Measurements from ENCODE around the gene NRCAM. TPM values are rescaled to one million over a fixed set of nuclear protein-coding genes. Genes with fewer than 3 reads are reported as not detected.

The NRCAM gene
- total RNA-seq, 1 donor from 2014 or later: 9.3 TPM

- Histone ChIP-seq H3K9ac (ENCODE audit: low read length) (no peak overlapping the region), H2AFZ (ENCODE audit: low read depth, low read length) (no peak overlapping the region), H3K4me3 (ENCODE audit: insufficient read depth, low read depth, low read length) (no peak overlapping the region), H3K36me3 (ENCODE audit: insufficient read depth, low read length) (no peaks in the 10 kb centered on the region), H3K9me3 (ENCODE audit: insufficient read depth, low read depth, low read length) (no peaks in the 10 kb centered on the region), H3K4me1 (ENCODE audit: insufficient read depth, low read length) (peaks cover 6% of the 10 kb centered on the region), H3K4me2 (ENCODE audit: low read length) (no peak overlapping the region), H3K27me3 (ENCODE audit: insufficient read depth, low read length) (no peaks in the 10 kb centered on the region), H4K20me1 (ENCODE audit: insufficient read depth, low read length) (no peaks in the 10 kb centered on the region), H3K27ac (ENCODE audit: low read depth, low read length) (no peak overlapping the region), H3K79me2 (ENCODE audit: insufficient read depth, low read length) (no peaks in the 10 kb centered on the region)
- TF ChIP-seq EZH2 (IDR thresholded peaks at IDR 0.05; ENCODE audit: insufficient read depth, low read length) (no peak), CTCF (IDR thresholded peaks at IDR 0.05; ENCODE audit: insufficient read depth, low read depth, low read length) (no peak)
- no peaks in the 10 kb centered on the region for H3K36me3 Mint-ChIP-seq (ENCODE audit: low read depth, unreplicated experiment)
- peaks cover 11% of the 10 kb centered on the region for H3K4me1 Mint-ChIP-seq (ENCODE audit: low read depth, unreplicated experiment)
- peaks cover 2% of the 10 kb centered on the region for H3K9me3 Mint-ChIP-seq (ENCODE audit: unreplicated experiment)
- DNase-seq (ENCODE audit: low read depth) (no peak), FAIRE-seq (no peak)
- no peak overlapping the region for H3K27ac Mint-ChIP-seq (ENCODE audit: unreplicated experiment)
- H3K4me3 Mint-ChIP-seq (ENCODE audit: unreplicated experiment): no peak overlapping the region
- H3K27me3 Mint-ChIP-seq (ENCODE audit: low read depth, unreplicated experiment): no peaks in the 10 kb centered on the region
These were observed 173.7 kb downstream of the NRCAM start for GRCh38 chr7:108282427-108282996.

- H3K36me3 ChIP-seq (ENCODE audit: insufficient read depth, low read length): no peaks in the 10 kb centered on the region
- no peaks in the 10 kb centered on the region for H3K79me2 ChIP-seq (ENCODE audit: insufficient read depth, low read length)
- H3K27ac ChIP-seq (ENCODE audit: low read depth, low read length): no peak overlapping the region
- Mint-ChIP-seq H3K36me3 (ENCODE audit: low read depth, unreplicated experiment) (no peaks in the 10 kb centered on the region), H3K4me3 (ENCODE audit: unreplicated experiment) (no peak overlapping the region), H3K27ac (ENCODE audit: unreplicated experiment) (no peak overlapping the region), H3K4me1 (ENCODE audit: low read depth, unreplicated experiment) (peaks cover 11% of the 10 kb centered on the region), H3K27me3 (ENCODE audit: low read depth, unreplicated experiment) (no peaks in the 10 kb centered on the region), H3K9me3 (ENCODE audit: unreplicated experiment) (peaks cover 4% of the 10 kb centered on the region)
- no peak overlapping the region for H3K4me3 ChIP-seq (ENCODE audit: insufficient read depth, low read depth, low read length)
- DNase-seq (ENCODE audit: low read depth) (no peak), FAIRE-seq (no peak)
- no peaks in the 10 kb centered on the region for H3K9me3 ChIP-seq (ENCODE audit: insufficient read depth, low read depth, low read length)
- H3K4me2 ChIP-seq (ENCODE audit: low read length): no peak overlapping the region
- H2AFZ ChIP-seq (ENCODE audit: low read depth, low read length): no peak overlapping the region
- no peak overlapping the region for H3K9ac ChIP-seq (ENCODE audit: low read length)
- TF ChIP-seq CTCF (IDR thresholded peaks at IDR 0.05; ENCODE audit: insufficient read depth, low read depth, low read length) (no peak), EZH2 (IDR thresholded peaks at IDR 0.05; ENCODE audit: insufficient read depth, low read length) (no peak)
- H3K4me1 ChIP-seq (ENCODE audit: insufficient read depth, low read length): peaks cover 6% of the 10 kb centered on the region
- no peaks in the 10 kb centered on the region for H4K20me1 ChIP-seq (ENCODE audit: insufficient read depth, low read length)
- H3K27me3 ChIP-seq (ENCODE audit: insufficient read depth, low read length): no peaks in the 10 kb centered on the region
These were observed 176.1 kb downstream of the NRCAM start for GRCh38 chr7:108280136-108280535.

GRCh38 chr7:108278776-108279175 is 177.5 kb downstream of the NRCAM start:
- no peaks in the 10 kb centered on the region for H3K36me3 ChIP-seq (ENCODE audit: insufficient read depth, low read length)
- no peaks in the 10 kb centered on the region for H3K9me3 ChIP-seq (ENCODE audit: insufficient read depth, low read depth, low read length)
- Mint-ChIP-seq H3K36me3 (ENCODE audit: low read depth, unreplicated experiment) (no peaks in the 10 kb centered on the region), H3K27ac (ENCODE audit: unreplicated experiment) (no peak overlapping the region), H3K9me3 (ENCODE audit: unreplicated experiment) (peaks cover 9% of the 10 kb centered on the region), H3K4me1 (ENCODE audit: low read depth, unreplicated experiment) (peaks cover 9% of the 10 kb centered on the region), H3K27me3 (ENCODE audit: low read depth, unreplicated experiment) (no peaks in the 10 kb centered on the region), H3K4me3 (ENCODE audit: unreplicated experiment) (no peak overlapping the region)
- H3K4me2 ChIP-seq (ENCODE audit: low read length): no peak overlapping the region
- DNase-seq (ENCODE audit: low read depth) (no peak), FAIRE-seq (no peak)
- H3K4me3 ChIP-seq (ENCODE audit: insufficient read depth, low read depth, low read length): no peak overlapping the region
- TF ChIP-seq CTCF (IDR thresholded peaks at IDR 0.05; ENCODE audit: insufficient read depth, low read depth, low read length) (no peak), EZH2 (IDR thresholded peaks at IDR 0.05; ENCODE audit: insufficient read depth, low read length) (no peak)
- no peak overlapping the region for H3K27ac ChIP-seq (ENCODE audit: low read depth, low read length)
- no peak overlapping the region for H3K9ac ChIP-seq (ENCODE audit: low read length)
- H3K27me3 ChIP-seq (ENCODE audit: insufficient read depth, low read length): no peaks in the 10 kb centered on the region
- no peak overlapping the region for H2AFZ ChIP-seq (ENCODE audit: low read depth, low read length)
- no peaks in the 10 kb centered on the region for H3K79me2 ChIP-seq (ENCODE audit: insufficient read depth, low read length)
- no peaks in the 10 kb centered on the region for H4K20me1 ChIP-seq (ENCODE audit: insufficient read depth, low read length)
- H3K4me1 ChIP-seq (ENCODE audit: insufficient read depth, low read length): peaks cover 6% of the 10 kb centered on the region
